ENCODE results near the gene MYH7B.
A peak's percentile ranks its signal among the peaks of the same experiment; 100 is the strongest.

The MYH7B gene

DNA sequence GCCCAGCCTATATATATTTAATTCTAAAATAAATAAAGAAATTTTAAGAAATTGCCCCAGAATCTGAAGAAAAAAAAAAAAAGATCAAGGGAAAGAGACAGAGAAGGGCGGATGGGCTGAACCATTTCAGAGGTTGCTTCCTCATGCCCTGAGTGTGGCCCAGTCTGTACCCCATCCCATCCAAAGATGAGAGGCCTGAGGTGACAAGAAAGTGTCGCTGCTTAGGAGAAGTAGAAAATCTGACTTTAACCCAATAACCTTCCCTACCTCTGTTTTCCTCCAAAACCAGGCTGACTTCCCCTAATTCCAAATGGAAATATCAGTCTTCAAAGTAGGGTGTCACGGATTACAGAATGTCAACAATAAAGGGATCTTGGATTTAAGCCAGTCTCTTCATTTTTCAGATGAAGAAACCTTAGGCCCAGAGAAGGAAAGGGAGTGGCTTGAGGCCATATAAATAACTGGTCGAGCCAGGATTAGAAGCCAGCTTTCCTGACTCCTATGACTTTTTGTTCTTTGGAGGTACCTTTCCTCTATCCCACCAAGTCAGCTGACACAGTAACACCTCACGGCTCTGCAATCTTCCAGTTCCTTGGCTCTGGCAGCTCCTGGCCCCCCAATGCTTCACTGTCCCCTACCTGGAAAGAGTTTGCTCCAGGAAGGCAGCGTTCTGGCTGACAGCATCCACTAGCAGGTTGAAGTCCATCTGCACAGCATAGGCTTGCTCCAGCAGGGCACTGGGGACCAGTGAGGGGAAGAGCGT, 10.2 kb upstream of the MYH7B start:
- DNase-seq, result no peak

DNA sequence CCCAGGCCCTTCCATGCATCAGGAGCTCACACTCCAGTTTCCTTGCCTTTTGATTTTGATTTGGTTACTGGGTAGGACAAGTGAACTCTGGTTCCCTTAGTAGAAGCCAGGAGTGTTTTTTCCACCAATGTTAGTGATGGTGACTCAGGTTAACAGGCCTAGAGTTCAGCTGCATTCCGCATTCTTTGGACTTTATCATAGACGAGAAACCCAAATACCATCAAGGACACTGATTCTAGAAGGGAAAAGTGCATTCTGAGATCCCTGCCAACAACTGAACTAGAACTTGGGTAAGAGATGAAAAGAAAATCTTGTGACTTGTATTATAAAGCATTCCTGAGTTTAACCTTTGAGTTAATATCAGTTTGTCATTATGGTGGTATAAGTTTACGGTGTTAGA, 9.0 kb upstream of the MYH7B start:
- DNase-seq, result no peak

DNA sequence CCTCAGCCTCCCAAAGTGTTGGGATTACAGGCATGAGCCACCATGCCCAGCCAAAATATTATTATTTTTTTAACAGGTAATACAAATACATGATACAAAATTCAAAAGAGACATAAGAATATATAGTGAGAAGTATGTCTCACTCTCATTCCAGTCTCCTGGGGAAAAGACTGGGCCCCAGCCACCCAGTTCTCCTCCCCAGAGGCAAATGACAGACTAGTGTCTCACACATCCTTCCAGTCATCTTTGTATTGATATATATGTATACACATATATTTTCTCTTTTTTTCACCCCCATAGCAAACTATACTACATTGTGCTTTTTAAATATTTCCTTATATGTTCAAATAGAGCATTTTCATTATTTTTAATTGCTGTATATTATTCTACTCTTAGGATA, 8.3 kb upstream of the MYH7B start:
- DNase-seq, result no peak

DNA sequence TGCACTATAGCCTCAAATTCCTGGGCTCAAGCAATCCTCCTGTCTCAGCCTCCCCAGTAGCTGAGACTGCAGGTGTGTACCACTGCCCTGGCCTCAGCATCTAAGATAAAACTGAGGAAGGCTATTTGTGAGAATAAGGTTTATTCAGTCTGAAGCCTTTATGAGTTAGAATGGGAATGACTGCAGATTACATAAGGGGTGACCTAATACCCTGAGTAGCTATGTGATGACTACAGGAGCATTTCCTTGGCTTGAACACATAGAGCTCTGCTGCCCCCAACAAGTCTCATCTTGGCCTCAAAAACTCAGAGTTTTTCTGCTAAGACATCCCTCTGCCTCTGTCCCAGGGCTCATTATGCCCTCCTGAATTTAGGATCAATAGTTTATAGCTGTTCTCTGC, 7.6 kb upstream of the MYH7B start:
- peak; percentile 73 for DNase-seq

DNA sequence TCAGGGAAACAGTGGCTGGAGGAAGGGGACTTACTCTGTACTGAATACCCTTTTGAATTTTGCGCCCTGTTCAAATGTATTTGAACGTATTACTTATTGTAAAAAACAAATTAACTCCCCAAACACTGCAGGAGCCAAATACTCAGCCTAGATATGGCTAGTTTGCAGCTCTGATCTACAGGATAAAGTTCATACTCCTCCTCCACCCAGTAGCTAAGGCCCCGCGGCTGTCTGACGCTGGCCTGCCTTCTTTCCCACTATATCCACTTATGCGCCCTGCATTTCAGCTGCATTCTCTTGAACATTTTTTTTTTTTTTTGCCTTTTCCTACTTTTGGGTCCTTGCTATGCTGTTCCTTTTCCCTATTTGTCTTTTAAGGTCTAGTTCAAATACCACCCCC, 6.5 kb upstream of the MYH7B start:
- DNase-seq, result no peak

DNA sequence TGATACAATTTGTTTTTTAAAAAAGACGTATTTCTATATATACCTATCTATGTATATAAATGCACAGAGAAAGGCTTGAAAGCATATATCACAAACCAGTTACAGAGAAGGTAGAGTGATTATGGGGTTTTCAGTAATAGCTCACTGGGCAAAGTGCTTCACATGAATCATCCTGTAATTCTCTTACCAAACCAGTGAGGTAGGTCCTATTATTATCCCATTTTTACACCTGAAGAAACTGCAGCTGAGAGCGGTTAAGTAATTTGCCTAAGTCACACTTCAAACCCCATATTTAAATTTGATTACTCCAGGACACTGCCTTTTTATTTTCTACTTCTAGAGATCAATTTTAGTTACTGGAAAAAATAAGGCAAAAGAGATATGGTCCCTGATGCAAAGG, 4.4 kb upstream of the MYH7B start:
- DNase-seq, result no peak

DNA sequence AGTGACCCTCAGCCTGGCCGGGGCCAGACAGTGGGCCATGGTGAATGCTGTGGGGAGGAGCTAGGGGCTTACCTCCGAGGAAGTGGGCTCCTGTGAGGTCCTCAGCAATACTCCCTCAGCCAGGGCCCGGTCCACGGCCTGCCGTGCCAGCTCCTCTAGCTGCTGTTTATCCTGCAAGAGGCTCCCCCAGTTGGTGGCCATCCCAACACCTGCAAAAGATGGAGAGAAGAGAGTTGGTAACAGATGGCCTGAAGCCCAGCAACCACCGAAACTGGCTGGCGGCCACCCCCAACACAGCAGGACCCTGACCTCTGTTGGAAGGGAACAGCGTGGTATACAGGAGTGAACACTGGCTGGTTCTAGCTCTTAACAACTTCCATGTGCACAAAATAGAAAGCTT, 4.0 kb upstream of the MYH7B start:
- DNase-seq, result no peak

DNA sequence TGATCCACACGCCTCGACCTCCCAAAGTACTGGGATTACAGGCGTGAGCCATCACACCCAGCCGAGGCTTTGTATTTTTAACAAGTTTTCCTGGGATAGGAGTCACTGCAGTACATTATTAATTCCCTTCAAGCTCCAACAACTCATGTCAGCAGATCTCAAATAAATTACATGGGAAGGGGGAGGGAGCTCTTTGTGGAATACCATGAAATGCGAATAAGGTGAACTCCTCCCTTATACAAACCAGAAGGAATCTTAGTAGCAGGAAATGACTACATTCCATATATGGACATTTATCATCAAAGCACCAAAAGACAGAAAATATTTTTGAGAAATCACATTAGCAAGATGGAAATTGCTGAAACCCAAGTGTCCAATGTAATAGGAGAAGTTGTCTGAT, 3.0 kb upstream of the MYH7B start:
- DNase-seq, result peak; percentile 63

DNA sequence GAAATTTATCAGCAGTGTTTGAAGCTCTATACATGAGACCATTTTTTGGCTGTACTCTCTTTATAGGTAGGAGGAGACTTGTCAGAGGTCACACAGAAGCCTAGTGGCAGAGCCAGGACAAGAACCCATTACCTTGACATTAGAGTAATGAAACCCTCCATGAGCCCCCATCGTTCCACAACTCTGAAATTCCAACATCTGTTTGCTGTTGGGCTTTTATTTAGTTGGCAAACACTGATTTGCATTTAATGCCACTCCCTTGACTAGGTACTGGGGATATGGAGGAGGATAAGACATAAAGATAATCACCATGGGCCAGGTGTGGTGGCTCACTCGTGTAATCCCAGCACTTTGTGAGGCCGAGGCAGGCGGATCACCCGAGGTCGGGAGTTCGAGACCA, 1.7 kb upstream of the MYH7B start:
- no peak for DNase-seq

DNA sequence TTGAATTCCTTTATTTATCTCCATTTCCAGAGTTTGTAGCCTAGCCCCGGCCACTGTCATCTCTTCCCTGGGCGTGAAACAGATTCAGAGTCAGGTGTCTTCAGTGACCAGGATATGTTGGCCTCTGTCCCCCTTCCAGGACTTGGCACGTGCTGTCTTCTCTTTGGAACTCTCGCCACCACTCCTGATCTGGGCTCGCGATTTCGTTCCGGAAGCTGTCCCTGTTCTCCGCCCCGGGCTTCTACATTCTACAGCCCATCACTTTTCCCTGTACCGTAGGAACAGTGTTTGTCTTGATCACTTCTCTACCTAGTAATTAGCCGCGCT, 801 bp upstream of the MYH7B start:
- peak; percentile 59 for DNase-seq

DNA sequence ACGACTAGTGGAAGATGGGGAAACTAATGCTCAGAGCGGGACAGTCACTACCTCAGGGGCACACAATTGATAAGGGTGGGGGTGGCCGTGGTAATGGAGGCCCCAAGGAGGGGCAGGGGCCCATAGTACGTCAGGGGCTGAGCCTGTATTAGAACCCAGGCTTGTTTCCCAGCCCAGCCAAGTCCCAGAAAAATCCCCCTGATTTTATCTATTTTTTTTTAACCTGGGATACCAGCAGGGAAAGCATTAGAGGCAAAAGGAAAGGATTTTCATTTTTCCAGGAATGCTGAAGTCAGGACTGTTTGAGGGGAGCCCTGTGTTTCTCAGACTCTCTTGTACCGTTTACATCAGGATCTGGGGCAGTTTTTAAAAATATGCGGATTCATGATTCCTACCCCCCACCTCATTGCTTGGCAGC, 382 bp downstream of the MYH7B start:
- no peak for DNase-seq

DNA sequence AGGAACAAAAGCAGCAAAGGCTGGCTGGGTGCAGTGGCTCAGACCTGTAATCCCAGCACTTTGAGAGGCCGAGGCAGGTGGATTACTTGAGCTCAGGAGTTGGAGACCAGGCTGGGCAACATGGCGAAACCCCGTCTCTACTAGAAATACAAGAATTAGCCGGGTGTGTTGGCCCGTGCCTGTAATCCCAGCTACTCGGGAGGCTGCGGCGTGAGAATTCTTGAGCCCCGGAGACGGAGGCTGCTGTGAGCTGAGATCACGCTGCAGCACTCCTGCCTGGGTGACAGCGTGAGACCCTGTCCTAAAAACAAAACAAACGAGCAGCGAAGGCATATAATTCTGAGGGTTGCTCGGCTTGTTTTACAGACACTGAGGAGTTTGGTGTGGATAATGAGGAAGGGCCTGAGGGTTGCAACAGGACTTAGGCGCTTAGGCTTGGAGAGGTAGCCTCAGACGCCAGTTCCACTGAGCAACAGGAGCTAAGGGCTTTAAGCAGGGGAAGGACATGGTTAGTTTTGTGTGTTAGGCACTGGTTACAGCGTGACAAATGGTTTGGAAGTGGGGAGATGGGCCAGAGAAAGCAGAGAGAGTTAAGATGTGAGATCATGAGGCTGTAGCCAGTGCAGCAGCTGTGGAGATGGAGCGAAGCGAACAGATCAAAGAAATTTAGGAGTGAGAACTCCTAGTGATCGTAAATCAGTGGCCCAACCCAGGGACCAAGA, 1.2 kb downstream of the MYH7B start:
- DNase-seq, result no peak

DNA sequence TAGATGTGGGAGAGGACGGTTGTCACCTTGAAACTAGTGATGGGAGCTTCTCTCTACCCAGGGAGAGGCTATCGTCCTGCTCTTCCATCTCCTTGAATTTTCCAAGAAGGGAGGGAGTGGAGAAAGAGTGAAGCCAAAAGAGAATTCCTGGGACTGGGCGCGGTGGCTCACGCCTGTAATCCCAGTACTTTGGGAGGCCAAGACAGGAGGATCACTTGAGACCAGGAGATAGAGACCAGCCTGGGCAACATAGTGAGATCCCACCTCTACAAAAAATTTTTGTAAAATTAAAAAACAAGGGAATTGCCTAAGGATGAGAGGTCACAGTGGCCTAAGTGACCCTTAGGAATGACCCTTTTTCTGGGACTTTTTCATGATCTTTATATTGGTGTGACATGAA, 8.8 kb downstream of the MYH7B start:
- no peak for DNase-seq

DNA sequence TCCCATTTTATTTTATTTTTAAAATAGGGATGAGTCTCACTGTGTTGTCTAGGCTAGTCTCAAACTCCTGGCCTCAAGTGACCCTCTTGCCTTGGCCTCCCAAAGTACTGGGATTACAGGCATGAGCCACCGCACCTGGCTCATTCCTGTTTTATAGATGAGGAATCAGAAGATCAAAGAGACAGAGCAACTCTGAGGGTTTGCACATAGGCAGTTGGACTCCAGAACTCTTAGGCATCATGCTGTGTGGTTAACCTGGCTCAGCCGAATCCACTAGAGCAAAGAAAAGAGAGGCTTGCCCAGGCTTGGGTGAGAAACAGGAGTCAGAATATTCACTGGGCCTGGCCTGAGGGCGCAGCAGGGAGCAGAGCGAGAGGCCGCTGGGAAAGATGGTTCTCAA, 9.4 kb downstream of the MYH7B start:
- DNase-seq, result no peak

DNA sequence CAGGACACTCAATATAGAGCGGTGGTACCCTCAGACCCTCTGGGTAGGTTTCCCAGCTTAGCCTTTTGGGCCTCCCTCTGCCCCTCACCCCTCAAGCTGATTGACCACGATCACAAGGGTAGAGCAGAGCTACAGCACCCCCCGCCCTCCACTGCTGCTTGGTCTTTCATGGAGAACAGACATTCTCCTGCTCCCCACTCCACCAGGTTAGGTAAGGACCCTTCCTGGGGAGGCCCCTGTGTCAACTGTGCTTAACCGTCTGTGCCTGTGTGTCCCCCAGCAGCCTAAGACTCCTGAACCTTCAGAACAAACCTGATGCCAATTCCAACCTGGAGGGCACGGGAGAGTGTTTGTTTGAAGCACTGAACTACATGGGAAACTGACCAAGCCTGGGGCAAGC, 11.8 kb downstream of the MYH7B start:
- no peak for DNase-seq

DNA sequence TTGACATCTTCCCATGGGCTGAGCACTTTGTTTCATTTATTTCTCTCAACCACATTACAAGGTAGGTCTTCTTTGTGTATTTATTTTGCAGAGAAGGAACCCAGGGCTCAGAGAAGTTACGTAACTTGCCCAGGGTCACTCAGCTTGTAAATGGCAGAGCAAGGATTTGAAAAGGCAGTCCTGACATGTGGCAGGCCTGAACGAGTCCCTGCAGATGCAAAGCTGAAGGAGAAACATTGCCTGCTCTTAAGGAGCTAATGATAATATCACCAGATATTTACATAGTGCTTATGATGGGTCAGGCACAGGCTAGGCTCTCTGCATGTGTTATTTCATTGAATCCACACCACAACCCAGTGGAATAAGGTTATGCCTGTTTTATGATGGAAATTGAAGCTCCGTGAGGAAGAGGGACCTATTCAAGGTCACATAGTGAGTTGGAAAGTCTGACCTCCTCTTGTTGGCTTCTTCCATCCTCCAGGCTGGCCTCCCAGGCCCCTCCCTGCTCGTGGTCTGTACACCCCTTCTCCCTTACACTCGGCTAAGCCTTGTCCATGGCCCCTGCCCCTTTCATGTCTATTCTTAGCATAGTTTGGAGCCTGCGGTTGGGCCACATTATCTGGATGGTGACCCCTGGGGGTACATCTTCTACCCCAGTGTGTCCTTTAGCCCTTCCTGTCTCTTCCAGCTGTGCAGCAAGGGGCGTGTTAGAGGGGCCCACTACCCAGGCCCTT, 12.5 kb downstream of the MYH7B start:
- no peak for DNase-seq

DNA sequence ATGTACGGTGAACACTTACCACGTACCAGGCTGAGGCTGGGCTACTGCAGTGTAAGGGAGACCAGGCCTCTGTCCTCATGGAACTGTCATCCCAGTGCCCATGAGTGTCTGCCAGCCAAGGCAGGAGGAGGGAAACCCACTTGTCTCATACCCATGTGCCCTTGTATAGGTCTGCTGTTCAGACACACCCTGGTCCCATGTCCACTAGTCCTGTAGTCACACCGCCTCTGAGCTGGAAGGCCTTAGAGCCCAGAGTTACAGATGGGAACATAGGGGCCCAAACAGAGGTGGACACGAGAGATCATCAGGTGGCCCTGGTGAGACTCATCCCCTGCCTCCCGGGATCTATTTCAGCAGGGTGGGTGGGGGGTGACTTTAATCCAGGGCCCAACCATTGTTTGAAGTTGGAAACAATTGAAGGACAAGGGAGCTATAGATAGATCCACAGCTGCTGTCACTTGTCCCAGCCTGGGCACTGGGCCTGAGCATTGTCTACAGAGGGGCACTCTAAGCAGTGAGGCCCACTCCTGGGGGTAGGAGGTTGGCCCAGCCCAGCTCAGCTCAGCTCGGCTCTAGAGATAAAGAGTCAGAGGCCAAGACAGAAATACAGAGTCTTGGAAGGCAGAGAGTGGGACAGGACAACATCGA, 14.6 kb downstream of the MYH7B start:
- DNase-seq, result no peak

DNA sequence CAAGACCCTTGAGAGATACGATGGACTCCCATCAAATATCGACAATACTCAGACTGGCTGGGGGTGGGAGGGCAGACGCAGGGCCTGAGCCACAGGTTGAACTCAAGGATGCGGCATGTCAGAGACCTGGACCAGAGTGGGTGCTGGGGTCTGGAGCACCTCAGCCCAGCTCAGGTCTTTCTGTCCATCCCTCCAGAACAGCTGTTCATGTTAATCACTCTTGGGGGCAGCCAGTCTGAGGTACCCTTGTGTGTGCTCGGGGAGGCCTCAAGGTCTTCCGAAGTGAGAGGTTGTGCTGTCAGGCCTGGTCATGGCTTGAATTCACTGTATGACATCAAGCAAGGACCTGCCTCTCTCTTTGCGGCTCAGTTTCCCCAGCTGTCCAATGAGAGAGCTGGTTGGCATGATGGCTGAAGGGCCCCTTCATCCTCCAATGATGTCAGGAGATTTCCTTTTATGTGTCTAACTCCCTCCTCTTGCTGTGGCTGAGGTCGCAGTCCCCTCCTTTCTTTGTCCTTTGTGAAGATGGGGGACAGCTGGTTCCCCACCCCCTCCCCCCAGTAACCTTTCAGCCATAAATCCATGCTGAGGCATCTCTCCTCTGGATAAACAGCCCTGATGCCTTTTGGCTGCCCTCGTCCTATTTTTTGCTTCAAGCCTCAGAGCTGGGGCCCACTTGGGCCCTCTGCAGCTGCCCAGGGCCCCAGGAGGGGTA, 15.3 kb downstream of the MYH7B start:
- no peak for DNase-seq

DNA sequence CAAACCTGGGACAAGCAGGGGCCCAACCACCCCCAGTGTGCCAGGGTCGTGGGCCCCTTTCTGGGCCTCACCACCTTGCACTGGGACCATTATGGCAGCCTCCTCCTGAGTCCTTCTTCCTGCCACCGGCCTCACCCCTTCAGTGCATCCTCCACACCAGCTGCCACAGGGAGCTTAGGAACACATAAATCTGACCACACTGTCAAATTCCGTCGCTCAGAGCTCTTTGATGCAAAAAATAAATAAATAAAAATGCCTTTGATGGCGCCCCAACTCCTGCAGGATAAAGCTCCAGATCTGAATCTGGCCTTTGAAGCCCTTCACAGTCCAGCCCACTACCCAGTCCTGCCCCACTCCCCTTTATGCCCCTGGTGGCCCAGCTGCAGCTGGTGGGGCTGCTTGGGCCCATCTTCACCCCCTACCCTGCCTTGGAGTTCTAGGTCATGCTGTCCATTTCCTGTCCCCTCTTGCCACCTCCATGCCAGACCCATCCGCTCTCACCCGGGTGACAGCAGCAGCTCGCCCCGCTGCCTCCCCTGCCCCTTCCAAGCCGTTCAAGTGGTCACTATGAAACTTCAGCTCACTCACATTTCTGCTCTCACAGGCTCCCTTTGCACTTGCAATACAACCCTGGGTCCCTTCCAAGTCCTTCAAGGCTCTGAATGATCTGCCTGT, 16.0 kb downstream of the MYH7B start:
- no peak for DNase-seq

DNA sequence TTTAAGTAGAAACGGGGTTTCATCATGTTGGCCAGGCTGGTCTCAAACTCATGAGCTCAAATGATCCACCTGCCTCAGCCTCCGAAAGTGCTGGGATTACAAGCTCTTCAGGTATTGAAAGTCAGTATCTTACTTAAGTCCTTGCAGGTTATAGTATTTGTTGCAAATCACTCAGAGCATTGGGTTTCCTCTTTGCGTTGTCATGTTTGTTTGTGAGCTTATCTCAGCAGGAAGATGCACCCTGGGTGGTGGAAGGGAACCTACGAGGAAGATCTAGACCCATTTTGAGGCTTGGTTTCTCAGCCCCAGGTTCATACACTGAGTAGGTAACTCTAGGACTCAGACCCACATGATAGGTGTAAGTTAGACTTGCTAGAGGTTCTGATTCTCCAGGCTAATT, 18.6 kb downstream of the MYH7B start:
- DNase-seq, result no peak

DNA sequence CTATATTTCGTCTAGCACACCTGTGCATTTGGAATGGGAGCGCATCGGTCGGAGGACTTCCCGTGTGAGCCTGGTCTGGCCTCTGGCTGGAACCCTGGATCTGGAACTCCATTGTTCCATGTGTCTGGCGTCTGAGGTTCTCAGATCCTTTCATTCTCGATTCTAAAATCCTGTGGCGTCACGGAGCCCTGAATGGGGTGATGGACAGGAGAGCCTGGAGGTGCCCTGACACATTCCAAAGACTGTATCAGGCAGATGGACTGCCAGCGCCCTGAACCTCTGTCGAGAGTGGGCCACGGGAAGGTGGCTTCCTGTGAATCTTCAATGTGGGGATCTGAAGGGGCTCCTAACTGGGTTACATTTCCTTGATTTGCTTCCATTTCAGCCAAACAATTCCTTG, 20.6 kb downstream of the MYH7B start:
- DNase-seq, result no peak

Data from fibroblast of skin of back (primary cell).